HepG2 (cell line): ENCODE results near the gene PTCD1. TPM values are rescaled to one million over a fixed set of nuclear protein-coding genes. Genes with fewer than 3 reads are reported as not detected.

Source experiments
- ATM ChIP-seq: fragments of 450-650 bp; IDR thresholded peaks from 2 replicates; pipeline ENCODE4 v1.7.1; 2017; ENCODE audit warnings: mild to moderate bottlenecking, borderline replicate concordance
- MAFG ChIP-seq: sonication (generic); formaldehyde crosslinking; IDR thresholded peaks from 2 replicates; pipeline ENCODE4 v1.5.1; 2020; ENCODE audit warnings: mild to moderate bottlenecking, missing genetic modification reagents
- MED8 ChIP-seq: sonication (generic); formaldehyde crosslinking; IDR thresholded peaks from 2 replicates; pipeline ENCODE4 v1.8.1; 2023; ENCODE audit warnings: mild to moderate bottlenecking, missing genetic modification reagents; ENCODE audit not compliant: insufficient replicate concordance
- PHF20 ChIP-seq: sonication (generic); formaldehyde crosslinking; IDR thresholded peaks from 2 replicates; pipeline ENCODE4 v1.5.0; 2020; ENCODE audit warnings: mild to moderate bottlenecking, missing genetic modification reagents
- RFX5 ChIP-seq: IDR thresholded peaks from 2 replicates; pipeline ENCODE4 v1.6.1; 2011; ENCODE audit warnings: low read depth, low read length, improper control_type of control experiment
- ZFAT ChIP-seq: sonication (generic); formaldehyde crosslinking; conservative IDR thresholded peaks from 2 replicates; pipeline ENCODE4 v1.8.1; 2023; ENCODE audit warnings: missing genetic modification reagents, inconsistent platforms
- ZFP36 ChIP-seq: fragments of 150-350 bp; IDR thresholded peaks from 2 replicates; pipeline ENCODE4 v1.6.1; 2018; ENCODE audit warnings: borderline replicate concordance, low read length, low read depth; ENCODE audit not compliant: partially characterized antibody
- ZKSCAN8 ChIP-seq: IDR thresholded peaks from 2 replicates; pipeline ENCODE4 v1.6.1; 2016; ENCODE audit warnings: borderline replicate concordance, missing genetic modification reagents, missing compliant biosample characterization
- polyA plus RNA-seq, 8 experiments: library from polyadenylated mRNA; depleted of rRNA in 3 of 8; stranded (reverse) in 7 of 8; unstranded in 1 of 8; fragments of >200 nt; fragmentation: Illumina TruSeq in 4 of 8; extraction: Trizol in 4 of 8; gene quantifications; 2 replicates each; pipeline versions ENCODE4 v1.2.1 to v1.2.3, GENCODE V29; 2011 to 2016; ENCODE audit warnings: low read depth in 4 of 8, missing spikeins in 1 of 8, mixed read lengths in 1 of 8; ENCODE audit not compliant: insufficient read depth in 1 of 8
- total RNA-seq, 5 experiments: library from RNA; depleted of rRNA; stranded (reverse); fragments of >200 nt; fragmentation: Illumina TruSeq; extraction: Trizol; gene quantifications; 2 replicates each; pipeline ENCODE4 v1.2.3, GENCODE V29; 2016; ENCODE audit warnings: low read depth in 1 of 5
- TF ChIP-seq, protein P1 (sequence below): sonication (generic); formaldehyde crosslinking; conservative IDR thresholded peaks from 2 replicates; pipeline ENCODE4 v1.4.0; 2020; ENCODE audit warnings: missing genetic modification reagents
- TF ChIP-seq, protein P2 (sequence below): sonication (generic); formaldehyde crosslinking; IDR thresholded peaks from 2 replicates; pipeline ENCODE4 v1.4.0; 2020; ENCODE audit warnings: mild to moderate bottlenecking, low read depth, missing genetic modification reagents
- TF ChIP-seq, protein P3 (sequence below): sonication (generic); formaldehyde crosslinking; IDR thresholded peaks from 2 replicates; pipeline ENCODE4 v1.5.0; 2020; ENCODE audit warnings: missing genetic modification reagents
- TF ChIP-seq, protein P4 (sequence below): sonication (generic); formaldehyde crosslinking; IDR thresholded peaks from 2 replicates; pipeline ENCODE4 v1.4.0; 2020; ENCODE audit warnings: mild to moderate bottlenecking, missing genetic modification reagents
- TF ChIP-seq, protein P5 (sequence below), 2 experiments: fragments of 450-650 bp in 1 of 2; sonication (generic) in 1 of 2; formaldehyde crosslinking in 1 of 2; IDR thresholded peaks; 2 replicates each; pipeline versions ENCODE4 v1.6.1 to v1.8.0; 2016 to 2022; ENCODE audit warnings: antibody characterized with exemption in 1 of 2, mild to moderate bottlenecking in 1 of 2, missing genetic modification reagents in 1 of 2

The PTCD1 gene
- total and polyA plus RNA-seq, 2 of the 13 experiments (the other 11 are each of a cell fraction or from before 2014, with no cell fraction given) = 3.0 to 8.4 TPM

DNA sequence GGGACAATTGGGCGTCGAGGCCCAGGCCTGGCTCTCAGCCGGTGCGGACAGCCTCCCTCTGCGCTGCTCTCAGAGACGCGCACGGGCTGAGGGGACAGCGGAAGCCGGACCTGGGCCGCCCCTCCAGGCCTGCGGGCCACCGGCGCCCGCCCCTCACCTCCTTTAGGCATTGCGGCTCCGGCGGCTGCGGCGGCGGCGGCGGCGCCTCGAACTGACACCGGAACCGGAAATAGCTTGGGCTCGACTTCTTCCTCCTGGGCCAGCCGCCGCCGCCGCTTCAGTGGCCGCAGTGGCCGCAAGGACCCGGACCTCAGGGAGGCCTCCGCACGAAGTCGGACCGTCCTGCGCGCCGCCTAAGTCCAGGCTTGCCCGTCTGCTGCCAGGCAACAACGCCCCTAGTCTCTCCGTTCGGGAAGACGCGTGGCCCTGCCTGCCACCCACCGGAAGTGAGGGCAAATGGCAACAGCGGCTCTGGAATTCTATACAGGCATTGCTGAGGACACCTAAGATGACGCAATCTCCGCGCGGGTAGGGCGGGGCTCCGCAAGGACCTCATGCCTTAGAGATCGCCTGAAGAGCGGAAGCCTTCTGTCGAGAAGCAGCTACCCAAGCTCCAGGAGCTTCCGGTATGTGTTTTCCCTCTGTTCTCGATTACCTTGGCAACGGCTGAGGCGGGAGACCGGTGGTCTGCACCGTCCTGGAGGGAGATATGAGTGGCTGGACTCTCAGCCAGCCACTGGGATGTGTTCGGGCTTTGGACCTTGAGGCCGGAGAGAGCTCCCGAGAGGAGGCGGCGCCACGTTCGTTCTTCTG is 30.0 kb downstream of the PTCD1 start, which contains the start of the genes BUD31 and PDAP1 (continued):
- TF ChIP-seq, protein P1, sequence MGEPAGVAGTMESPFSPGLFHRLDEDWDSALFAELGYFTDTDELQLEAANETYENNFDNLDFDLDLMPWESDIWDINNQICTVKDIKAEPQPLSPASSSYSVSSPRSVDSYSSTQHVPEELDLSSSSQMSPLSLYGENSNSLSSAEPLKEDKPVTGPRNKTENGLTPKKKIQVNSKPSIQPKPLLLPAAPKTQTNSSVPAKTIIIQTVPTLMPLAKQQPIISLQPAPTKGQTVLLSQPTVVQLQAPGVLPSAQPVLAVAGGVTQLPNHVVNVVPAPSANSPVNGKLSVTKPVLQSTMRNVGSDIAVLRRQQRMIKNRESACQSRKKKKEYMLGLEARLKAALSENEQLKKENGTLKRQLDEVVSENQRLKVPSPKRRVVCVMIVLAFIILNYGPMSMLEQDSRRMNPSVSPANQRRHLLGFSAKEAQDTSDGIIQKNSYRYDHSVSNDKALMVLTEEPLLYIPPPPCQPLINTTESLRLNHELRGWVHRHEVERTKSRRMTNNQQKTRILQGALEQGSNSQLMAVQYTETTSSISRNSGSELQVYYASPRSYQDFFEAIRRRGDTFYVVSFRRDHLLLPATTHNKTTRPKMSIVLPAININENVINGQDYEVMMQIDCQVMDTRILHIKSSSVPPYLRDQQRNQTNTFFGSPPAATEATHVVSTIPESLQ (CRISPR knock-in tag) = 0 out of 2 replicates have a peak, but pooled peaks have one; percentile 60
- TF ChIP-seq, protein P2, sequence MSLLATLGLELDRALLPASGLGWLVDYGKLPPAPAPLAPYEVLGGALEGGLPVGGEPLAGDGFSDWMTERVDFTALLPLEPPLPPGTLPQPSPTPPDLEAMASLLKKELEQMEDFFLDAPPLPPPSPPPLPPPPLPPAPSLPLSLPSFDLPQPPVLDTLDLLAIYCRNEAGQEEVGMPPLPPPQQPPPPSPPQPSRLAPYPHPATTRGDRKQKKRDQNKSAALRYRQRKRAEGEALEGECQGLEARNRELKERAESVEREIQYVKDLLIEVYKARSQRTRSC (CRISPR knock-in tag) = 0 out of 2 replicates have a peak, but pooled peaks have one; percentile 64
- no peak for TF ChIP-seq ATM
- TF ChIP-seq, protein P3, sequence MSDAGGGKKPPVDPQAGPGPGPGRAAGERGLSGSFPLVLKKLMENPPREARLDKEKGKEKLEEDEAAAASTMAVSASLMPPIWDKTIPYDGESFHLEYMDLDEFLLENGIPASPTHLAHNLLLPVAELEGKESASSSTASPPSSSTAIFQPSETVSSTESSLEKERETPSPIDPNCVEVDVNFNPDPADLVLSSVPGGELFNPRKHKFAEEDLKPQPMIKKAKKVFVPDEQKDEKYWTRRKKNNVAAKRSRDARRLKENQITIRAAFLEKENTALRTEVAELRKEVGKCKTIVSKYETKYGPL (CRISPR knock-in tag) = no peak
- no peak for TF ChIP-seq MAFG (CRISPR knock-in tag)
- TF ChIP-seq ZKSCAN8 (CRISPR knock-in tag) = no peak; the same call in 1 of the 2 replicates
- TF ChIP-seq ZFAT (CRISPR knock-in tag) = no peak
- TF ChIP-seq MED8 (CRISPR knock-in tag) = no peak
- TF ChIP-seq RFX5 = no peak; the same call in 1 of the 2 replicates
- no peak for TF ChIP-seq ZFP36
- peak; percentile 92 for TF ChIP-seq PHF20 (CRISPR knock-in tag)
- TF ChIP-seq, protein P4, sequence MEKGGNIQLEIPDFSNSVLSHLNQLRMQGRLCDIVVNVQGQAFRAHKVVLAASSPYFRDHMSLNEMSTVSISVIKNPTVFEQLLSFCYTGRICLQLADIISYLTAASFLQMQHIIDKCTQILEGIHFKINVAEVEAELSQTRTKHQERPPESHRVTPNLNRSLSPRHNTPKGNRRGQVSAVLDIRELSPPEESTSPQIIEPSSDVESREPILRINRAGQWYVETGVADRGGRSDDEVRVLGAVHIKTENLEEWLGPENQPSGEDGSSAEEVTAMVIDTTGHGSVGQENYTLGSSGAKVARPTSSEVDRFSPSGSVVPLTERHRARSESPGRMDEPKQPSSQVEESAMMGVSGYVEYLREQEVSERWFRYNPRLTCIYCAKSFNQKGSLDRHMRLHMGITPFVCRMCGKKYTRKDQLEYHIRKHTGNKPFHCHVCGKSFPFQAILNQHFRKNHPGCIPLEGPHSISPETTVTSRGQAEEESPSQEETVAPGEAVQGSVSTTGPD (CRISPR knock-in tag) = no peak
- TF ChIP-seq, protein P5, sequence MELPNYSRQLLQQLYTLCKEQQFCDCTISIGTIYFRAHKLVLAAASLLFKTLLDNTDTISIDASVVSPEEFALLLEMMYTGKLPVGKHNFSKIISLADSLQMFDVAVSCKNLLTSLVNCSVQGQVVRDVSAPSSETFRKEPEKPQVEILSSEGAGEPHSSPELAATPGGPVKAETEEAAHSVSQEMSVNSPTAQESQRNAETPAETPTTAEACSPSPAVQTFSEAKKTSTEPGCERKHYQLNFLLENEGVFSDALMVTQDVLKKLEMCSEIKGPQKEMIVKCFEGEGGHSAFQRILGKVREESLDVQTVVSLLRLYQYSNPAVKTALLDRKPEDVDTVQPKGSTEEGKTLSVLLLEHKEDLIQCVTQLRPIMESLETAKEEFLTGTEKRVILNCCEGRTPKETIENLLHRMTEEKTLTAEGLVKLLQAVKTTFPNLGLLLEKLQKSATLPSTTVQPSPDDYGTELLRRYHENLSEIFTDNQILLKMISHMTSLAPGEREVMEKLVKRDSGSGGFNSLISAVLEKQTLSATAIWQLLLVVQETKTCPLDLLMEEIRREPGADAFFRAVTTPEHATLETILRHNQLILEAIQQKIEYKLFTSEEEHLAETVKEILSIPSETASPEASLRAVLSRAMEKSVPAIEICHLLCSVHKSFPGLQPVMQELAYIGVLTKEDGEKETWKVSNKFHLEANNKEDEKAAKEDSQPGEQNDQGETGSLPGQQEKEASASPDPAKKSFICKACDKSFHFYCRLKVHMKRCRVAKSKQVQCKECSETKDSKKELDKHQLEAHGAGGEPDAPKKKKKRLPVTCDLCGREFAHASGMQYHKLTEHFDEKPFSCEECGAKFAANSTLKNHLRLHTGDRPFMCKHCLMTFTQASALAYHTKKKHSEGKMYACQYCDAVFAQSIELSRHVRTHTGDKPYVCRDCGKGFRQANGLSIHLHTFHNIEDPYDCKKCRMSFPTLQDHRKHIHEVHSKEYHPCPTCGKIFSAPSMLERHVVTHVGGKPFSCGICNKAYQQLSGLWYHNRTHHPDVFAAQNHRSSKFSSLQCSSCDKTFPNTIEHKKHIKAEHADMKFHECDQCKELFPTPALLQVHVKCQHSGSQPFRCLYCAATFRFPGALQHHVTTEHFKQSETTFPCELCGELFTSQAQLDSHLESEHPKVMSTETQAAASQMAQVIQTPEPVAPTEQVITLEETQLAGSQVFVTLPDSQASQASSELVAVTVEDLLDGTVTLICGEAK (IDR thresholded peaks at IDR 0.05) = peak; percentile 73
- TF ChIP-seq, protein P5 (CRISPR knock-in tag; IDR thresholded peaks at IDR 0.05) = peak; percentile 41; the same call in 1 of the 2 replicates
